GM18861 (cell line): ENCODE results near the gene IFT122.
"Not testable (repeated sequence)": the region's sequence is repeated elsewhere in the genome, so short reads cannot be mapped to it uniquely, and the experiment has no call there.

Source experiments
- ATAC-seq: cut with Tn5 transposase; IDR thresholded peaks from one replicate; pipeline ENCODE4 v1.9.1; 2021; ENCODE audit not compliant: unreplicated experiment

IFT122 gene

DNA sequence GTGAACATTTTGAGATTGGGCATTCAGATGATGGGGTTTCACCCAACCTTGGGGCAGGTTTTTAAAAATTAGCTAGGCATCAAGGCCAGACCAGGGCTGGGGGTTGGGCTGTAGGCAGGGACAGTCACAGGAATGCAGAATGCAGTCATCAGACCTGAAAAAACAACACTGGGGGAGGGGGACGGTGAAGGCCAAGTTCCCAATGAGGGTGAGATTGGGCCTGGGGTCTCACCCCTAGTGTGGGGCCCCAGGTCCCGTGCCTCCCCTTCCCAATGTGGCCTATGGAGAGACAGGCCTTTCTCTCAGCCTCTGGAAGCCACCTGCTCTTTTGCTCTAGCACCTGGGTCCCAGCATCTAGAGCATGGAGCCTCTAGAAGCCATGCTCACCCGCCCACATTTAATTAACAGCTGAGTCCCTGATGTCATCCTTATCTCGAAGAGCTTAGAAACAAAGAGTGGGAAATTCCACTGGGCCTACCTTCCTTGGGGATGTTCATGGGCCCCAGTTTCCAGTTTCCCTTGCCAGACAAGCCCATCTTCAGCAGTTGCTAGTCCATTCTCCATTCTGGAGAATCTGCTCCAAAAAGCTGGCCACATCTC, 94.5 kb downstream of the IFT122 start:
- no peak for ATAC-seq

DNA sequence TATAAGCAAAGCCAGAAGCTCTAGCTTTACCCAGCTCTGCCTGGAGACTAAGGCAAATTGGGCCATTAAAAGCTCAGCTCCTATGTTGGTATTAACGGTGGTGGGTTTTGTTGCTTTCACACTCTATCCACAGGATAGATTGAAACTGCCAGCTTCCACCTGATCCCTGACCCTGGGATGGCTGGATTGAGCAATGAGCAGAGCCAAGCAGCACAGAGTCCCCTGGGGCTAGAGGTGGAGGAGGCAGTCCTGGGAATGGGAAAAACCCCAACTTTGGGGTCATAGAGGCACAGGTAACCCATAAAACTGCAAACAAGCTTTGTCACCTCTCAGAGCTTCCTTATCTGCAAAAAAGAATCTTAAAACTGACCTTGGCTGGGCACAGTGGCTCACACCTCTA, 95.1 kb downstream of the IFT122 start:
- ATAC-seq: no peak

DNA sequence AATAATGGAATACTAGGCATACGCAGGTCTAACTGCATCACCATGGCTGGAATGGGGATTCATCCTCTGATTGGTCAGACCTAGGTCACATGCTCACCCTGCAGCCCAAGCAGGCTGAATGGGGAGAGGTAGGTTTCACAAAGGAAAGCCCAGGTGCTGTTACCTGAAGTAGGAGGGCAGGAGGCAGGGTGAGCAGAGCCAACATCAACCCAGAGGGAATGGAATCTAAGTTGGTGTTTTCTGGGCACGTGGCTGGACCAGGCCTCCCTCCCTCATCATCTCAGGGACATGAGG, 96.3 kb downstream of the IFT122 start:
- ATAC-seq: no peak

DNA sequence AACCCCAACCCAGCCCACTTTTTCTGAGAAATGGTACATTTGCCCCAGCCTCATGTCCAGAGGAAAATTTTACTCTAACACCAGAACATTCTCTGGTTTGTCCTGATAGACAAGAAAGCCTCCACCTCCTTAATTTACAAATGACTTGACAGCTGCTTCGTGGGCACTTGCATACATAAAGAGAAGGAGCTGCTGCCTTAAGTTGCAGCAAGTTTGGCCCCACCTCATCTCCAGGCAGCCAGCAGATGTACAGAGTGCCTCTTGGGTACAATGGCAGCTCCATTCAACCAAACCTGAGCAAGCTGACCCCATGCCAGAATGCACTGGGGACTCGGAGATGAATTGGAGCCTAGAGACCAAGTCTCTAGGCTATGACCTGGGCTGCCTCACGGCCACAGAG, 96.8 kb downstream of the IFT122 start:
- no peak for ATAC-seq

DNA sequence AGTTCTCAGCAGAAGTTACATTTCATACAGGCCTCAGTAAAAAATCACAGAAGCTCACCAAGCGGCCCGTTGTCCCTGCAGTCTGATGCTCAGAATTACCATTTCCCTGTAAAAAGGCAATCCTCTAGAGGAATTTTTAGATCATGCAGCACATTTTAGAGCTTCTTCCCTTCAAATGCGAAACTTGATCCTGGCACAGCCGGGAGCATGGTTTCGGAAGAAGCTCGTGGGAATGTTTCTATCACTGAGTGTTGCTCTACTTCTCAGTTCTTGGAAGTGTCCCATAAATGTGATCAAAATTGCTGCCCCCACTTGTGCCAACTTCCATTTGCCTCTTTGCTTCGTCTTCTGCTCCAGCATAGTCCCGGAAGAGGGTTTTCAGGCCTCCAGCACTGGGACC, 99.2 kb downstream of the IFT122 start:
- no peak for ATAC-seq

DNA sequence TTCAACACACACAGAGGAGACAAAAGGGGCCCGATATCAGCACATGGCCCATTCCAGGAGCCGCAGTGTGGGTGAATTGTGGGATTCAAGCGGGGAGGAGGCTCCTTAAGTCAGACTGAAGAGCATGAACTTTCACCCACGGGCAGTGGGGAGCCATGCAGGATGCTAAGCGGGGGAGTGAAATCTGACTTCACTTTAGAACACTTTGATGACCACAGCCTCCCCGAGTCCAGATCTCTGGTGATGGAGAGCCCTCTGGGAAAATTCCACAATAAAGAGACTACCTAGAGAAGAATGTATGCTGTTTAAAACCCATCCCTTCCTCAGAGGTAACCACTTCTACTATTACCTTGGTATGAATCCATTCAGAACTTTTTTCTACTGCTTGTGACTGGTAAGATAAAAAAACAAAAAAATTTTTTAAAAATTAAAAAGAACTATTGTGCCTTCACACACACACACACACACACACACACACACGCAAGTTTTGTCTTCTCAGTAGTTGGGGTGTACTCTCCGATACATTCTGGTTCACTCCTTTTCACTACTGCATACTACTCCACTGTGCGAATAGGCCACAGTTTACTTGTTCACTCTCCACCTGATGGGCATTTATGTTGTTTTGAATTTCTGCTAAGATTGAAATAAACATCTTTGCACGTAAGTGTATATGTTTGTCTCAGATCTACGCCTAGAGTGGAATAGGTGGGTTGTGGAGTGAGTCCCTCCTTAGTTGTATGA, 100.9 kb downstream of the IFT122 start:
- no peak for ATAC-seq

DNA sequence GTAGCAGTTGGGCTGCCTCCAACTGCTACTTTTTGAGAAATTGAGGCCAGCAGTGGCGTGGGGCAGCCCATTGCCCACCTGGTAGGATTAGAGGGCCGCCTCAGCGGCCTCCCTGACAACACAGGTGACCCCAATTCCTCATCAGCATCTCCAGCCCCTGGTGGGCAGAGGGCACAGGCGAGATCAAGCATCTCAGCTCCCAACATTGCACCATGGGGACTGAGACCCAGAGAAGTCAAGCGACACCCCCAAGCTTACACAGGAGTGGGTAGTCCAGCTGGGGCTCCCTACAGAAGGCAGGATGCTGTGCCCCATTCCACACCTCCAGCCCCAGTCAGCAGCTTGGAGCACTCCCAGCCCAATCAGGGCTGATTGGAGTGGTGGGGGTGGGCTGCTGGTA, 102.7 kb downstream of the IFT122 start:
- no peak for ATAC-seq

DNA sequence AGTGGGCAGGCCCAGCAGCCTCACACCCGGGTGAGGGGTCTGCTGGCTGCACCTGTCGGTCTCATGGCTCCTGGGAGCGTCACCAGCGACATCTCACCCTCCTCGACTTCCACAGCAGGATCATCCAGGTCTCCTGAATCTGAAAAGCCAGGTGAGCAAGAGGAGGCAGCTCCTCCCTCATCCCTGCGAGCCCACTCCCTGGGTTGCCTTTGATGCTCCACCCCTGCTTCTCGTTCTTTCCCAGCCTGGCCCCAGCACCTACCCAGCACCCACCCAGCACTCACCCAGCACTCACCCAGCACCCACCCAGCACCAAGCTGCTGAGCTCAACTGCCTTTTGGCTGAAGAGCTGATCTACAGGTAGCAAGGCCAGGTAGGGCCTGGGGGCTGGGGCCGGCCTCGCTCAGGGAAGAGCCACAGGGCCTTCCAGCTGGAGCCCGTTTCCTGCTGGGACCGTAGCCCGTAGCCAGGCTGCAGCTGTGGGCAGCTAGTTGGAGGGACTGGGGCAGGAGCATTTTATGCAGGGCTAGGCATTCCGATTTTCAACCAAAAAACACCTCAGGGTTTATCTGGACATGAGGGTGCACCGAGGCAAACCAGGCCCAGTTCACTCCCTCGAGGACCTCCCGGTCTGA, 103.2 kb downstream of the IFT122 start, which contains the start of gene H1-8:
Gene H1-8, plus strand, starts transcription at position 20 of the 635 bp plus-strand sequence. Its CDS starts 44 bp downstream, at position 64.
- no peak for ATAC-seq

DNA sequence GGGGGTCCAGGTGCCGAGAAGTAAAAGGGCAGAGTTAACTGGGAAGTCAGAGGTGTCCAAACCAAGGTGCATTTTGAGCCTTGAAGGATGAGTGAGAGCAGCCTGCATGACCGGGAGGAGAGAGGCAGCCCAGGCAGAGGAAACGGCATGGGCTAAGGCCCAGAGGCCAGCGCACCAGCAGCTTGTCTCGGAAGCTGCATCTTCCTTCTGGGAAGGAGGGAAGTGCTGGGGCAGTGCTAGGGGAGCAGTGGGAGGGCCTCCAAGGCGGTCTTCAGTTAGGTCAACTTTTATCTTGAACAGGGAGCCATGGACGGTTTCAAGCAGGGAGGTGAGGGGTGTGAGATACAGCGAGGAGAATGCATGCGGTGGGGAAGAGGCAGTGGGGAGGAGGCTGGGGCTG, 104.0 kb downstream of the IFT122 start:
- no peak for ATAC-seq

DNA sequence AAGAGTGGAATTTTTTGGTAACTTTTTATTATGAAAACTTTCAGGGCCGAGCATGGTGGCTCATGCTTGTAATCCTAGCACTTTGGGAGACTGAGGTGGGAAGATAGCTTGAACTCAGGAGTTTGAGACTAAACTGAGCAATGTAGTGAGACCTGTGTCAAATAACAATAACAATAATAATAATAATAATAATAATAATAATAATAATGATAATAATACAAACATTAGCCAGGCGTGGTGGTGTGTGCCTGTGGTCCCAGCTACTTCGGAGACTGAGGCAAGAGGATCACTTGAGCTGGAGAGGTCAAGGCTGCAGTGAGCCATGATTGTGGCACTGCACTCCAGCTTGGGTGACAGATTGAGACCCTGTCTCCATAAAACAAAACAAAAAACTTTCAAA, 105.9 kb downstream of the IFT122 start:
- ATAC-seq: not testable (repeated sequence)

DNA sequence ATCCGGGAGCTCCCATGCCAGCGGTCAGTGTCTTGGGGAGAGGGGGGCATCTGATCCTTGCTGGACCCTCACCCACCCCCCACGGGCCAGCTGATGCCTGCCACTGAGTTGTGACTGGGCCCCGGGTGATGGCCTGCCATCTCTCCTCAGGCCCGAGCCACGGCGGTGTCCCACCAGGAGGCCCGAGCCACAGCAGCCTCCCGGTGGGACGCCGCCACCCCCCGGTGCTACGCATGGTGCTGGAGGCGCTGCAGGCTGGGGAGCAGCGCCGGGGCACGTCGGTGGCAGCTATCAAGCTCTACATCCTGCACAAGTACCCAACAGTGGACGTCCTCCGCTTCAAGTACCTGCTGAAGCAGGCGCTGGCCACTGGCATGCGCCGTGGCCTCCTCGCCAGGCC, 107.2 kb downstream of the IFT122 start:
- ATAC-seq: no peak

DNA sequence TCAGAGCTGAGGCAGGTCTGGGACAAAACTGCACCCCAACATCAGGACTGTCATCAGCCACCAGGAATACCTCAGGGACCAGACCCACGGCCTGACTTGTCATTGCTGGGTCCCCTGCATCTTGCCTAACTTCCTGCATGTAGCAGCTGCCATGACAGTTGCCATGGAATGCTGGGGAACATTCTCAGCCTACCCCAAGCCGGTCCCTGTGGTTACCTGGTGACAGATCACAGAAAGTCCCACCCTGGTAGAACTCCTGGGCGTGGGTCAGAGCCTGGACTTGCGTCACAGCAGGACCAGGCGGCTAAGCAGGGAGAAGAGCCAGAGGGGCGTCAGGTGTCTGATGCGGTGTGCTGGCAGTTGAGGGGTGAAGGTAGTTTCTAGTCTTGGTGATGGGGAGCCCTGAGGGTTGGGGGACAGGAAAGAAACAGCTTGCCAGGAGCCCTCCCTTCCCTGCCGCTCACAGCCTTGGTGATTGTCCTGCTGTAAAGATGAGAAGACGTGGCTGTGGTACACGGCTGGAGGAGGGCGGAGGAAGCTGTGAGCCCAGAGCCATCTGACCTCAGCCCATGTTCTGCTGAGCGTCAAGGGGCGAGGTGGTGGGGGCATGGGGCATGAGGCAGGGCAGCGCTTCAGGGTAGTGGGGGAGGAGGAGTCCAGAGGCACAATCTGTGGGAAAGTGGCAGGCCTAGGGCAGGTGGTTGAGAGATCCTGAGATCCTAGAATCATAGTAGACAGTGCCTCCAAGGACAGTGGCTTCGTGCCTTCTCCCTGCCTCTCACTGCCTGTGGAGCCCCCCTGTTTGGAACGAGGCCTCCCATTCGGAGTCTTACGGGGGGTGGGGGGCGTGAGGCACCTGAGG, 108.3 kb downstream of the IFT122 start:
- no peak for ATAC-seq

DNA sequence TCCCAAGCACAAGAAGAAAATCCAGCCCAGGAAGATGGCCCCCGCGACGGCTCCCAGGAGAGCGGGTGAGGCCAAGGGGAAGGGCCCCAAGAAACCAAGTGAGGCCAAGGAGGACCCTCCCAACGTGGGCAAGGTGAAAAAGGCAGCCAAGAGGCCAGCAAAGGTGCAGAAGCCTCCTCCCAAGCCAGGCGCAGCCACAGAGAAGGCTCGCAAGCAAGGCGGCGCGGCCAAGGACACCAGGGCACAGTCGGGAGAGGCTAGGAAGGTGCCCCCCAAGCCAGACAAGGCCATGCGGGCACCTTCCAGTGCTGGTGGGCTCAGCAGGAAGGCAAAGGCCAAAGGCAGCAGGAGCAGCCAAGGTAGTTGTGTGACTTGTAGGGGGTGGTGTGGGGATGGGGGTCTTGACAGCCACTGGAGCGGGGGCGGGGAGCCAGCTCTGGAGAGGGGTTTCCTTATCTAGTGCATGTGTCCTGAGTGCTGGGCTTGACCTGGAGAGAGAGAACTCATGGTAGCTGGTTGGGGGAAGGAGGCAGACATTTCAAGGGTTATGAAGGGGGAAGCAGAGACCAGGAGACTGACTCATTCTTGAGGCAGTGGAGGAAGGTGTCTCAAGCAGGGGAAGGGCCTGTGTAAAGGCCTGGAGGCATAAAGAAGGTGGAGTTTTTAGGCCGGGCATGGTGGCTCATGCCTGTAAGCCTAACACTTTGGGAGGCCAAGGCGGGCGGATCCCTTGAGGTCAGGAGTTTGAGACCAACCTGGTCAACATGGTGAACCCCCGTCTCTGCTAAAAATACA, 109.2 kb downstream of the IFT122 start:
- ATAC-seq: no peak

DNA sequence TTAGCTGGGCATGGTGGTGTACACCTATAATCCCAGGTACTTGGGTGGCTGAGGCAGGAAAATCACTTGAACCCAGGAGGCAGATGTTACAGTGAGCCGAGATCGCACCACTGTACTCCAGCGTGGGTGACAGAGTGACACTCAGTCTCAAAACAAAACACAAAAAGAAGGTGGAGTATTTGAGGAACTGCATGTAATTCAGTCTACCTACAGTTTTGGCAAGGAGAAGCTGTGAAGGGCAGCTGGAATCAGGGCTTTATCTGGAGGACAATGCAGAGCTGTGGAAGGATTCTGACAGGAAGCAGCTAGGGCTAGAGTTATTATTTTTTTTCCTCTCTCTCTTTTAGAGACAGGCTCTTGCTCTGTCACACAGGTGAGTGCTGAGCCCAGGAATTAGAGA, 109.8 kb downstream of the IFT122 start:
- no peak for ATAC-seq

DNA sequence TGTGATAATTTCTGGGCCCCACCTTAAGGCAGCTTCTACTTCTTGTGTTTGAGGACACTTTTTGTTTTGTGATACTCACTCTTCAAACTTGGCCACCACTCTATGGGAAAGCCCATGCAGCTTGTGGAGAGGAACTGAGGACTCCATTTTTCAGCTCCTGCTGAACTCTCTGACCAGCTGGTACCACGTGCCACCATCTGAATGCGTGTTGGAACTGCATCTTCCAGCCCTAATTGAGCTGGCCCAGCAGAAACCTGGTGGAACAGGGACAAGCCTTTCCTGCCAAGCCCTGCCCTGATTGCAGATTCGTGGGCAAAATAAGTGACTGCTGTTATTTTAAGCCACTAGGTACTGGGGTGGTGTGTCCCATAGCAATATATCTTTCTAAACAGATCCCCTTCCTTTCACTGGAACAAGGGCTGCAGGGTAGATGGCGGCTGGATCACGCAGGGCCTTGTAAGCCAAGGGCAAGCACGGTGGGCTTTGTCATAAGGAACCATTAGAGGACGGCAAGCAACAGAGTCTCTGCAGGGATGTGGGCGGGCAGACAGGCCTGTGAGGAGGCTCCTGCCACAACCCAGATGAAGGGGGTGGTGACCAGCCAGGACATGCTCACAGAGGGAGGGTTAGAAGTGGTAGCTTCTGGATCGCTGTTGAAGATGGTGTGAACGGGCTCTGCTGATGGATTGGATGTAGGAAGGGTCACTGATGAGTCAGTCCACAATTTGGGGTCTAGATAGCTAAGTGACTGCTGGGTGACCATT, 112.4 kb downstream of the IFT122 start:
- no peak for ATAC-seq

DNA sequence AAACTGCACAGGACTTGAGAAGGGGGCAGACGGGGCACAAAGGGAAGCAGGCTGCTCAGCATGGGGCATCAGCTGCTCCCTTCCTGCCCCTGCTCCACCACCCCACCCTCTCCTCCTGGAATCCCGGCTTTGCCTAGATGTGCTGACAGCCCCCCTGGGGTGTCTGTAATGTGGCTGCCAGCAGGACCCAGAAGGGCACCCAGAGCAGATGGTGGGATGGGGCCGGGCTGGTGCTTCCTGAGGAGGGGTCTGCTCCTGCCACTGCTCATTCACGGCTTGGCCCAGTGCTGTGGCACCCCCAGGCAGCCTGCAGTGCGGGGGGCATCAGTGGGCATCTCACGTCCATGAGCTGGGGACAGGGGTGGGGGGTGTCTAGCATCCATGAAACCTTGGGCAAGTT, 113.1 kb downstream of the IFT122 start:
- no peak for ATAC-seq

DNA sequence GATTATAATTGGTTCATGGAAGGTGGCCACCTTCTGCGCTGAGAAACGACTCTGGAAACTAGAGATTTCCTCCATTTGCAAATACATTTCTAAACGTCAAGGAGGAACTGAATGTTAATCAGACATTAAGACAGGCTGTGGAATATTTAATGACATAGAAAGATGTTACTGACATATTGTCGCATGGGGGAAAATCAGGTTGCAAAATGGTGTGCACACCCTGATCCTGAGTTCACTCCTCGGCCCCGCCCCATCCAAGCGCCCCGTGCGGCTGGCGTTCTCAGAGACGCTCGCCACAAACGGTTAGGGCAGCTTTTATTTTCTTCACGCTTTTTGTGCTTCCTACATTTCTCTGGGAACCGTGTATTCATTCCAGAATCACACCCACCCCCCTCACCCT, 113.7 kb downstream of the IFT122 start:
- ATAC-seq: no peak

DNA sequence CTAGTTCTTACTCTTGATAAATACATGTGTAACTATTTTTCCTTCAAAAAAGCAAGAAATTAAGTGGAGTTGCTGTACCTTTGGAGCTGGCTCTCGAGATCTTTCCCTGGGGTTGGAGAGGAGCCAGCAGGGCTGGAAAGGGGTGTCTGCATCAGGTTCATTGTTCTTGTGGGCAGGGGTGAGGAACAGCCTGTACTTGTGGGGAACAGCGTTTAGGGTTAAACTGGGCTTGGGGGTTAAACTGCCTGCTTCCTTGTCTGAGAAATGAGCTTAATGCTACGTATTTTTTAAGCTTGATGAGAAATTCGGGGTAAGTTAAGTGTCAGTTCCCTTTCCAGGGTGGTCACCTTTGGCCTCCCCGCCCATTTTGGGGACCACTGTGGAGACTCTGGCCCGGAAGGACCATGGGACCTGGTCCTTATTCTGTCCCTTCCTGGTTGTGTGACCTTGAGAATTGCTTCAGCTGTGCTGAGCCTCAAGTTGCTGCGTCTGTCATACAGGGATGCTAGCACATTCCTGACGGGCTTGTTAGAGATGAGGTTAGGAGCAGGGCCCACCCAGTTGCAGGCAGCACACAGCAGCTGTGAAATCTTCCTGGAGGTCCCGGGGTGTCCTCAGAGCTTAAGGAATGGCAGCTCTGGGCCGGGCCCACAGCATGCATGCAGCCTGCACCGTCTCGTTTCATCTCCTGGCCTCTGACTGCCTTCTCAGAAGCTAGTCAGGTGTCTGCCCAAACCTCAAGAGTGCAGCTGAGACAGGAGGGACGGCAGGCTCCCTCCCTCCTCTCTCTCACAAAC, 114.5 kb downstream of the IFT122 start:
- ATAC-seq: no peak

DNA sequence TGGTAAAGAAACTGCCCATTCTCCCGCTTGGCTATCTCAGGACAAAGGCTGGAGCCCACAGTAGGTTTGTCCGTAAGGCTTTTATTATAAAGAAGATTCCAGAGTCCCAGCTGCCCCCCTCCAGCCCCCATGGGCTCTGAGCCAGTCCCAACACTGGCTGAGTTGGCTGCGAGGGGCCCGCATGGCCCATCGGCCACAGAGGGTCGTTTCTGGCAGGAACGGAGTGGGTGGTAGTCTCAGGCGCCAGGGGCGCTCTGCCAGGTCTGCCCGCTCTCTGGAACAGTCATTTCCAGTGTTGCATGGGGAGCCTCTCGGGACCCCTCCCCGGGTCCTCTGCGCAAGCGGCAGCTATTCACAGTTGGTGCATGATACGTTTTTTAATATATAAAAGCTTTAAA, 115.1 kb downstream of the IFT122 start:
- no peak for ATAC-seq
